ENCODE results near the gene CRTC3. TPM values are rescaled to one million over a fixed set of nuclear protein-coding genes. Genes with fewer than 3 reads are reported as not detected.

CRTC3 gene
- total and polyA plus RNA-seq, 3 donors from 2014 or later = 47.1 to 125 (median 105) TPM

DNA sequence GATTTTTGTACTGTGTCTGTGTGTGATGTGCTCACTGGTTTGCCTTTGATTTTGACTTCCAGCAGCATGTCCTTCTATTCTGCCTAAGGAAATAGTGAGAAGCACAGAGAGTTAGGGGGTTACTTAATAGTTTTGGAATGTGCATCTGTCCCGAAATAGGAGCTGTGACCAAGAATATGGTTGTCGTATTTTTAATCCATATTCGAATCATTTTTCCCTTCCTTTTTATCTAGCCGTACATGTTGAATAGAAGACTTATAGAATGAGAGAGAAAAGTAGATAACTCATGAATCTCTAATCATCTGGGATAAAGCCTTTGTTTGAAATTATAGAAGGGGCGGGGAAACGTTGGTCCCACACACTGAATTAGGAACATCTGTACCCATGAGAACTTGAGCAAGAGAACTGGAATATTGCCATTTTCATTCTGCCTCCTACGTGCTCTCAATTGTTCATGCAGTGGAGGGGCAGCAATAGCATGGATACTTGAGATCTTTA is 23.6 kb downstream of the CRTC3 start:
- DNase-seq = no peak
- no peaks in the 10 kb centered on the region for H3K9me3 ChIP-seq
- no peak overlapping the region for H3K4me3 ChIP-seq
- TF ChIP-seq POLR2A (IDR thresholded peaks at IDR 0.05) (no peak), CTCF (IDR thresholded peaks at IDR 0.05) (no peak)
- H3K27ac ChIP-seq = peak overlapping the region; percentile 22 to 82
- intact Hi-C loops (cut with DNase I; ENCODE audit: low total_unique reads) = no loop called here
- H3K4me1 ChIP-seq = peaks cover 40% of the 10 kb centered on the region
- H3K27me3 ChIP-seq = no peaks in the 10 kb centered on the region
- no peaks in the 10 kb centered on the region for H3K36me3 ChIP-seq (ENCODE audit: low read depth, missing control alignments)
- WGBS, 2 donors = 25 to 30% methylated on average over 7 of the region's 7 CpGs

DNA sequence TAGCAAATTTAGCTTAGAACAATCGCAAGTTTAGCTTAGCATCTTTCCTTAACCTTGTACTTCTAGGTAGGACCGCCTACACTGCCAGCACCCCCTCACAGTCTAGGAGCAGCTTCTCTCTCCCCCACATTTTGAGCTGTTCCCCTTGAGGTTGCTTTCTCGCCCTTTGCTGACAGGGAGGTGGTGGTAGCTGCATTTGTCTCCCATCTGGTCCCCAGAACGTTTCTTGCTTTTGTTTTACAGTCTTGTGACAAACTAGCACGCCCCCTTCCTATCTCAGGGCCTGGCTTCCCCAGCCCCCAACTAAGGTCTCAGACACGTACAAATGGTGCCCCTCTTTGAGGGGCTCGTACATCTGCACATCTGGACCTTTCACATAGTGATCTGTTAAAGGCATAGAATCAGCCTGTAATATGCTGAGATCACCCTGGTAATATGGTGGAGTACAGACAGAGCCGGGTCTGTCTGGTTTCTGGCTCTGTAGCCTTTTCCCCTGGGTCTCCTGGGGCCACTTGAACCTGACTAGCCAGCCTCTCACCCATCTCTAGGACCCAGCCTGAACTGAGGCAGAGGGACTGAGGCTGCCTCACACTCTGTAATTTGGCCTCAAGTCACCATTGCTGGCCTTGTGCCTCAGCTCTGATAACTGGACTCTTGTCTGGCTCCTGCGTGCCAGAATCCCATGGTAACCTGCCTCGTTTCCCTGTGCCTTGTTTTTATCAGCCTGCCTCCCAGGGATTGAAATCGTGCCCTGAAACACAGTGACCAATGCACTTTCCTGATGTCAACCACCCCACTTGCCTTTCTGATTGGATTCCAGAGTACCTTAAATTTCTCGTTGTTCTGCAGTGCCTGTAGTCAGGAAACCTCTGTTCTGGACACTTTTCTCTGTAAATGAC is 27.7 kb downstream of the CRTC3 start:
- Histone ChIP-seq H3K9me3 (no peaks in the 10 kb centered on the region), H3K36me3 (ENCODE audit: low read depth, missing control alignments) (no peaks in the 10 kb centered on the region), H3K27me3 (no peaks in the 10 kb centered on the region), H3K4me1 (peaks cover 72% of the 10 kb centered on the region), H3K4me3 (no peak overlapping the region), H3K27ac (peak overlapping the region; percentile 78 to 86)
- peak; percentile 96 for DNase-seq
- intact Hi-C loops (cut with DNase I; ENCODE audit: low total_unique reads) = no loop called here
- WGBS, 2 donors = 25 to 30% methylated on average over 12 of the region's 12 CpGs
- TF ChIP-seq POLR2A (IDR thresholded peaks at IDR 0.05) (no peak), CTCF (IDR thresholded peaks at IDR 0.05) (no peak)

DNA sequence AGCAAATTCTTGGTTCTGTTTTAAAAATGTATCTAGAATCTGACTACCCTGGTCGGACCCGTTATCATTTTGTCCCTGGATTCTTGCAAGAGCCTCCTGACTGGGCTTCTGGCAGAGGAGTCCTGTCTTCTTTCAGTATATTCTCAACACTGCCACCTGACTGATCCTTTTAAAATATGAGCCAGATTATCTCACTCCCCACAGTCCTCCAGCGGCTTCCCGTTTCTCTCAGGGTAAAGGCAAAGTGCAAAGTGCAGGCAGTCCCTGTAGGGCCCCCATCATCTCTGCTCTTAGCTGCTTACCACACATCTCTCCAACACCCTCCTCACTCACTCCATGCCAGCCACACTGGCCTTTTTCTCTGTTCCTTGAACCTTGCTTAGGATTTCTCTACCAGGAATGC is 28.4 kb downstream of the CRTC3 start:
- no peak overlapping the region for H3K4me3 ChIP-seq

GRCh38 chr15:90559119-90559518 is 29.4 kb downstream of the CRTC3 start:
- no peak overlapping the region for H3K4me3 ChIP-seq
- 95 to 97% methylated on average over 1 of the region's 1 CpG for WGBS, 2 donors
- H3K27me3 ChIP-seq = no peaks in the 10 kb centered on the region
- no peak for TF ChIP-seq POLR2A (IDR thresholded peaks at IDR 0.05)
- TF ChIP-seq CTCF (IDR thresholded peaks at IDR 0.05) = no peak
- DNase-seq = no peak
- intact Hi-C loops (cut with DNase I; ENCODE audit: low total_unique reads) = no loop called here
- H3K27ac ChIP-seq = peak overlapping the region; percentile 78 to 86
- no peaks in the 10 kb centered on the region for H3K36me3 ChIP-seq (ENCODE audit: low read depth, missing control alignments)
- peaks cover 72% of the 10 kb centered on the region for H3K4me1 ChIP-seq
- H3K9me3 ChIP-seq = no peaks in the 10 kb centered on the region

More for the DNA sequence above, 28.4 kb downstream of the CRTC3 start:
- peak; percentile 65 for DNase-seq
- TF ChIP-seq CTCF (IDR thresholded peaks at IDR 0.05) (no peak), POLR2A (IDR thresholded peaks at IDR 0.05) (no peak)
- H3K4me1 ChIP-seq = peaks cover 72% of the 10 kb centered on the region
- 5 to 48% methylated on average over 4 of the region's 4 CpGs for WGBS, 2 donors
- no peaks in the 10 kb centered on the region for H3K27me3 ChIP-seq
- peak overlapping the region; percentile 78 to 86 for H3K27ac ChIP-seq
- no peaks in the 10 kb centered on the region for H3K36me3 ChIP-seq (ENCODE audit: low read depth, missing control alignments)
- no peaks in the 10 kb centered on the region for H3K9me3 ChIP-seq
- intact Hi-C loops (cut with DNase I; ENCODE audit: low total_unique reads) = no loop called here

All from testis (tissue), 3 donors.